ENCODE measurements around the gene KIF14. TPM values are rescaled to one million over a fixed set of nuclear protein-coding genes. Genes with fewer than 3 reads are reported as not detected.
A peak's percentile ranks its signal among the peaks of the same experiment; 100 is the strongest.

Gene KIF14
- total RNA-seq, 1 experiment from 2014 or later = 39.7 TPM

- ChIA-PET CTCF (interaction anchor here (0.7 to 1.1 kb wide), 2 partner anchors 14 to 51 kb away, joined by 3 to 7 read pairs; no protein-coding TSS in a partner anchor), POLR2A (ENCODE audit: low non-redundant PET) (no interaction called here)
- H3K4me1 ChIP-seq (ENCODE audit: insufficient read depth, low read length, poor library complexity, severe bottlenecking) = no peaks in the 10 kb centered on the region
- H3K27ac ChIP-seq (ENCODE audit: low read depth, low read length, poor library complexity, severe bottlenecking) = no peak overlapping the region
- H3K9me3 ChIP-seq (ENCODE audit: low read depth, low read length, poor library complexity, severe bottlenecking) = no peaks in the 10 kb centered on the region
- no peaks in the 10 kb centered on the region for H3K36me3 ChIP-seq (ENCODE audit: insufficient read depth, low read length, poor library complexity, severe bottlenecking)
- DNase-seq (ENCODE audit: low spot score) = no peak
- TF ChIP-seq, protein P1, sequence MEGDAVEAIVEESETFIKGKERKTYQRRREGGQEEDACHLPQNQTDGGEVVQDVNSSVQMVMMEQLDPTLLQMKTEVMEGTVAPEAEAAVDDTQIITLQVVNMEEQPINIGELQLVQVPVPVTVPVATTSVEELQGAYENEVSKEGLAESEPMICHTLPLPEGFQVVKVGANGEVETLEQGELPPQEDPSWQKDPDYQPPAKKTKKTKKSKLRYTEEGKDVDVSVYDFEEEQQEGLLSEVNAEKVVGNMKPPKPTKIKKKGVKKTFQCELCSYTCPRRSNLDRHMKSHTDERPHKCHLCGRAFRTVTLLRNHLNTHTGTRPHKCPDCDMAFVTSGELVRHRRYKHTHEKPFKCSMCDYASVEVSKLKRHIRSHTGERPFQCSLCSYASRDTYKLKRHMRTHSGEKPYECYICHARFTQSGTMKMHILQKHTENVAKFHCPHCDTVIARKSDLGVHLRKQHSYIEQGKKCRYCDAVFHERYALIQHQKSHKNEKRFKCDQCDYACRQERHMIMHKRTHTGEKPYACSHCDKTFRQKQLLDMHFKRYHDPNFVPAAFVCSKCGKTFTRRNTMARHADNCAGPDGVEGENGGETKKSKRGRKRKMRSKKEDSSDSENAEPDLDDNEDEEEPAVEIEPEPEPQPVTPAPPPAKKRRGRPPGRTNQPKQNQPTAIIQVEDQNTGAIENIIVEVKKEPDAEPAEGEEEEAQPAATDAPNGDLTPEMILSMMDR (conservative IDR thresholded peaks at IDR 0.05; ENCODE audit: low read depth, low read length) = no peak
- TF ChIP-seq EZH2 (IDR thresholded peaks at IDR 0.05; ENCODE audit: borderline replicate concordance, low read depth, low read length, poor library complexity, severe bottlenecking) = no peak
- BruUV-seq (replicated peaks) = no TSS peak
- H3K27me3 ChIP-seq (replicated peaks; ENCODE audit: insufficient read depth, low read depth, low read length, poor library complexity) = peaks cover 3% of the 10 kb centered on the region
- no peak overlapping the region for H3K4me3 ChIP-seq (ENCODE audit: low read depth, low read length, poor library complexity, severe bottlenecking)
- intact Hi-C loops (cut with micrococcal nuclease; ENCODE audit: unreplicated experiment) = loop anchor here (5.0 kb wide), 1 partner anchor 830 kb away; no protein-coding TSS in a partner anchor
These were observed 108.4 kb downstream of the KIF14 start for GRCh38 chr1:200512191-200512590.

GRCh38 chr1:200510228-200510623, 110.3 kb downstream of the KIF14 start:
- peak; percentile 89 for DNase-seq (ENCODE audit: low spot score)
- BruUV-seq (replicated peaks) = no TSS peak
- H3K27ac ChIP-seq (ENCODE audit: low read depth, low read length, poor library complexity, severe bottlenecking) = no peak overlapping the region
- CTCF ChIA-PET = interaction anchor here (0.6 to 0.7 kb wide), 4 partner anchors 23 to 1832 kb away, joined by 3 to 7 read pairs (median 4); no protein-coding TSS in a partner anchor
- H3K4me1 ChIP-seq (ENCODE audit: insufficient read depth, low read length, poor library complexity, severe bottlenecking) = no peaks in the 10 kb centered on the region
- POLR2A ChIA-PET (ENCODE audit: low non-redundant PET) = no interaction called here
- TF ChIP-seq EZH2 (IDR thresholded peaks at IDR 0.05; ENCODE audit: borderline replicate concordance, low read depth, low read length, poor library complexity, severe bottlenecking) = no peak
- TF ChIP-seq, protein P1 (conservative IDR thresholded peaks at IDR 0.05; ENCODE audit: low read depth, low read length) = peak; percentile 96
- intact Hi-C loops (cut with micrococcal nuclease; ENCODE audit: unreplicated experiment) = loop anchor here (5.0 kb wide), 1 partner anchor 828 kb away; no protein-coding TSS in a partner anchor
- H3K27me3 ChIP-seq (replicated peaks; ENCODE audit: insufficient read depth, low read depth, low read length, poor library complexity) = peaks cover 3% of the 10 kb centered on the region
- H3K4me3 ChIP-seq (ENCODE audit: low read depth, low read length, poor library complexity, severe bottlenecking) = no peak overlapping the region
- H3K36me3 ChIP-seq (ENCODE audit: insufficient read depth, low read length, poor library complexity, severe bottlenecking) = no peaks in the 10 kb centered on the region
- H3K9me3 ChIP-seq (ENCODE audit: low read depth, low read length, poor library complexity, severe bottlenecking) = no peaks in the 10 kb centered on the region

GRCh38 chr1:200506471-200506870, 114.1 kb downstream of the KIF14 start:
- Histone ChIP-seq H3K4me3 (ENCODE audit: low read depth, low read length, poor library complexity, severe bottlenecking) (no peak overlapping the region), H3K9me3 (ENCODE audit: low read depth, low read length, poor library complexity, severe bottlenecking) (no peaks in the 10 kb centered on the region), H3K4me1 (ENCODE audit: insufficient read depth, low read length, poor library complexity, severe bottlenecking) (no peaks in the 10 kb centered on the region), H3K27ac (ENCODE audit: low read depth, low read length, poor library complexity, severe bottlenecking) (no peak overlapping the region), H3K36me3 (ENCODE audit: insufficient read depth, low read length, poor library complexity, severe bottlenecking) (no peaks in the 10 kb centered on the region), H3K27me3 (replicated peaks; ENCODE audit: insufficient read depth, low read depth, low read length, poor library complexity) (no peaks in the 10 kb centered on the region)
- TF ChIP-seq, protein P1 (conservative IDR thresholded peaks at IDR 0.05; ENCODE audit: low read depth, low read length) = no peak
- no peak for TF ChIP-seq EZH2 (IDR thresholded peaks at IDR 0.05; ENCODE audit: borderline replicate concordance, low read depth, low read length, poor library complexity, severe bottlenecking)
- DNase-seq (ENCODE audit: low spot score) = no peak
- BruUV-seq (replicated peaks) = no TSS peak
- ChIA-PET CTCF (no interaction called here), POLR2A (ENCODE audit: low non-redundant PET) (no interaction called here)
- intact Hi-C loops (cut with micrococcal nuclease; ENCODE audit: unreplicated experiment) = loop anchor here (5.0 kb wide), 1 partner anchor 1749 kb away; no protein-coding TSS in a partner anchor
